ENCODE data around the gene TPPP.

TPPP gene

DNA sequence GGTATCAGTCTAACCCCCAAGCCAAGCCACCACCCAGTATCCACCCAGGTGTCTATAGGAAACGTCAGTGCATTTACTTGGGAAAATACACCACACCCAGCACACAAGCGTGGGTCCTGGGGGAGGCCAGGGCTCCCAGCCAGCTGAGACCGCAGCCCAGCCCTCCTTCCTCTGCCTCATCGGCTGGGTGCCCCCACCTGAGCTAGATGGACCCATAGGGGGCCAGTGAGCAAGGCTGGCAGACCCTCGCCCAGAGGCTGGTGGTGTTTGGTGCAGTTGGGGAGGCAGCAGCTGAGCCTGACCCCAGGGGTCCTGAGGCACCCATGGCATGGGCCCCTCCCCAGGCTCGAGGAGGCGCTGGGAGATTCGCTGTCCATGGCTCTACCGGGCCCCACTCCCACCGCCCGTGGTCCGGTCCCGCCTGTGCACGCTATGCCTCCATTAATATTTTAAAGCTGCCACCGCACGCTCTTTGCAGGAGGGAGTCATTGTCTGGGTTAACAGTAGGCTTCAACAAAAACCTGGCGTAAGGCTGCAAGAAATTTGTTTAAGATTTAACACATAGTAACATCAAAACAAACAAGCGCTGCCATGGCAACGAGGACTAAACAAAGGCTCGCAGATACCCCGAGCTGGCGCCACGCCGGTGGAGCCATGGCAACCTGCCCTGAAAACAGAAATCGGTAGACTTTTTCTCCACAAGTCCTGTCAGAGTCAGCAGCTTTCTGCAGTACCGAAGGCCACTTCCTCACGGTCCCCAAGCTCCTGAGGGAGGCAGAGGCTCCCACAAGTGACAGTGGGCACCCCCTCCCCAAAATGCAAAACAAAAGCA, 20.6 kb downstream of the TPPP start:
- H3K4me2 ChIP-seq (ENCODE audit: low read length) = no peak overlapping the region

DNA sequence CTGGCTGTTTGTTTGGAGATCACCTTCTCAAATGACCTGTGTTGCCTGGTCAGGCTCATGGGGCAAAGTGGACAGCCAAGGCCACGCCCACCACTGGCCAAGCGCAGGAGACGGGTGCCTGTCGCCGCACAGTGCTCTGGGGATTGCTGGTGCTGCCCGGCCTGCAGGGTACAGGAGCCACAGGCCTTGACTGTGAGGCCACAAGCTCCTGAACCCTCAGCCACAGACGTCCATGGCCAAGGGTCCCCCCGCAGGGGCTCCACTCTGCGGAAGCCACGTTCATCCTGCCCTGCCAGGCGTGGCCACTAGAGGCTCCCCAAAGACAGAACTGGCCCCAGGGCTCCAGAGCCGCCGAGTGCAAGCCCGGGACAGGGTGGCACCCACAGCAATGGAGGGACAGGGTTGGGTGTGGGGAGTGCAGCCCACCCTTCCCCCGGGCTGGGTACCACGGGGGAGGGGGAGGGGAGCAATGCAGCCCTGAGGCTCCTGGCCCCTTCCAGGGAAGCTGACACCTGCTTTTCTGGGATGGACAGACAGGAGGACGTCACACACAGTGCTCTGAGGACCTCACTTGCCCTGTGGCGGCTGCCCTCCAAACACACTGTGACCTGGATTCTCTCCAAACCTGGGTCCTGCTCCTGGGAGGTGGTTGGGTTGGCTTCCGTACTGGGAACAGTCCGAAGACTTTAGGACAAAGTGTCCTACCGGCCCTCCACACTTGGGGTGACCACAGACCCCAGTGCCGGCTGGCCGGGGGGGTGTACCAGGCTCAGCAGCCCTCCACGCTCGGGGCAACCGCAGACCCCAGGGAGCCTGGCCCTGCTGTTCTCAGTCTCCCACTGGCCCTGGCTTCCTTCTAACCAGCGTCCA, 21.5 kb downstream of the TPPP start:
- no peak overlapping the region for H3K9ac ChIP-seq (ENCODE audit: low read length)
- H3K27me3 ChIP-seq (ENCODE audit: low read depth, low read length) = peaks cover 14% of the 10 kb centered on the region
- H3K4me2 ChIP-seq (ENCODE audit: low read length) = peak overlapping the region; percentile 47
- no peak overlapping the region for H2AFZ ChIP-seq (ENCODE audit: low read depth, low read length)
- no peak for TF ChIP-seq EZH2phosphoT487 (IDR thresholded peaks at IDR 0.05; ENCODE audit: low read depth)
- TF ChIP-seq, protein P1, sequence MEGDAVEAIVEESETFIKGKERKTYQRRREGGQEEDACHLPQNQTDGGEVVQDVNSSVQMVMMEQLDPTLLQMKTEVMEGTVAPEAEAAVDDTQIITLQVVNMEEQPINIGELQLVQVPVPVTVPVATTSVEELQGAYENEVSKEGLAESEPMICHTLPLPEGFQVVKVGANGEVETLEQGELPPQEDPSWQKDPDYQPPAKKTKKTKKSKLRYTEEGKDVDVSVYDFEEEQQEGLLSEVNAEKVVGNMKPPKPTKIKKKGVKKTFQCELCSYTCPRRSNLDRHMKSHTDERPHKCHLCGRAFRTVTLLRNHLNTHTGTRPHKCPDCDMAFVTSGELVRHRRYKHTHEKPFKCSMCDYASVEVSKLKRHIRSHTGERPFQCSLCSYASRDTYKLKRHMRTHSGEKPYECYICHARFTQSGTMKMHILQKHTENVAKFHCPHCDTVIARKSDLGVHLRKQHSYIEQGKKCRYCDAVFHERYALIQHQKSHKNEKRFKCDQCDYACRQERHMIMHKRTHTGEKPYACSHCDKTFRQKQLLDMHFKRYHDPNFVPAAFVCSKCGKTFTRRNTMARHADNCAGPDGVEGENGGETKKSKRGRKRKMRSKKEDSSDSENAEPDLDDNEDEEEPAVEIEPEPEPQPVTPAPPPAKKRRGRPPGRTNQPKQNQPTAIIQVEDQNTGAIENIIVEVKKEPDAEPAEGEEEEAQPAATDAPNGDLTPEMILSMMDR (IDR thresholded peaks at IDR 0.05; ENCODE audit: low read depth, low read length) = peak; percentile 67
- H3K79me2 ChIP-seq (ENCODE audit: low read length) = no peaks in the 10 kb centered on the region
- H3K27ac ChIP-seq (ENCODE audit: low read length) = no peak overlapping the region
- no peak overlapping the region for H3K4me3 ChIP-seq (ENCODE audit: low read length)
- H3K36me3 ChIP-seq (replicated peaks; ENCODE audit: low read depth, low read length) = peaks cover 8% of the 10 kb centered on the region
- peaks cover 19% of the 10 kb centered on the region for H3K4me1 ChIP-seq (ENCODE audit: low read length)
- H4K20me1 ChIP-seq (ENCODE audit: insufficient read depth, low read length) = peaks cover 7% of the 10 kb centered on the region; the same call in 1 of the 2 replicates
- H3K9me3 ChIP-seq (ENCODE audit: insufficient read depth, low read length) = no peaks in the 10 kb centered on the region

More for the DNA sequence above, 20.6 kb downstream of the TPPP start:
- TF ChIP-seq, protein P1 (IDR thresholded peaks at IDR 0.05; ENCODE audit: low read depth, low read length) = no peak
- no peak for TF ChIP-seq EZH2phosphoT487 (IDR thresholded peaks at IDR 0.05; ENCODE audit: low read depth)
- H3K9ac ChIP-seq (ENCODE audit: low read length) = no peak overlapping the region
- H3K27ac ChIP-seq (ENCODE audit: low read length) = no peak overlapping the region
- H3K4me1 ChIP-seq (ENCODE audit: low read length) = peaks cover 19% of the 10 kb centered on the region
- H3K27me3 ChIP-seq (ENCODE audit: low read depth, low read length) = peaks cover 14% of the 10 kb centered on the region
- peaks cover 7% of the 10 kb centered on the region; the same call in 1 of the 2 replicates for H4K20me1 ChIP-seq (ENCODE audit: insufficient read depth, low read length)
- no peak overlapping the region for H3K4me3 ChIP-seq (ENCODE audit: low read length)
- H3K9me3 ChIP-seq (ENCODE audit: insufficient read depth, low read length) = no peaks in the 10 kb centered on the region
- H3K79me2 ChIP-seq (ENCODE audit: low read length) = no peaks in the 10 kb centered on the region
- peaks cover 5% of the 10 kb centered on the region for H3K36me3 ChIP-seq (replicated peaks; ENCODE audit: low read depth, low read length)
- H2AFZ ChIP-seq (ENCODE audit: low read depth, low read length) = no peak overlapping the region

DNA sequence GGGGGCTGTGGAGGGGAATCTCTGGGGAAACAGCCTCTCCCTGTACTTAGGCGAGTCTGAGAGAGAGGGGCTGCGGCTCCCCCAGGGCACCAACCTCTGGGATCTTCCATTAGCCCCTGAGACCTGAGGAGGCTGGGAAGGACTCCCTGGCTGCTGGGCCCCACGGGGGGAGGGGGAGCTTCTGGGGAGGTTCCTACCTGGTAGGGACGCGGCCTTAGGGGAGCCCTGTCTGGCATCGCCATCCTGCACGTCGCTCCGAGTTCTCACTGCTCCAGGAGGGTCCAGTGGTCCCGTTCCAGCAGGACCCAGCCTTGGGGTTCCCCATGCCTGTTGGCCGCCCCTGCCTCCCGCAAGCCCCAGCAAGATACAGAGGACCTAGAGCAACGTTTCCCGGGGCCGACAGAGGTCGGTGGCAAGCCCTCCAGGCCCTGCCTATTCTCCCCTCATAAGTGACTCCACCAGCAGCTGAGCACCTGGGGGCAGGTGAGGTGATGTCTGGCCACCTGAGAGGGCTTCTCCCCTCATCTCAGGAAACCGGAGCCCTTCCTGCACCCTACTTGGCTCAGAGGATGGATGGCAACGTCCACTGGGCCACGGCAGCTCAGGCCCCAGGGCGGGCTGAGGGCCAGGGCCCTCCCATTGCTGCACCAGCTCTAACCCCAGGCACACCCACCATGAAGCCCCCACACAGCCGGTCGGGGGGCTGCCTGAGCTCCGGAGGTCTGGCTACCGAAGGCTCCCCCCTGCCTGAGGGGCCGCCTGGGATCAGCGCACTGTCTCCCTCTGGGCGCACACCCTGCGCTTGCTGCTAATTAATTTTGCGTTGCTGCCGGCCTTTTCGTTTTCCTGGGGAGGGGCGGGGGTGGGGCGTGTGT, 22.5 kb downstream of the TPPP start:
- H4K20me1 ChIP-seq (ENCODE audit: insufficient read depth, low read length) = peaks cover 7% of the 10 kb centered on the region; the same call in 1 of the 2 replicates
- H3K27ac ChIP-seq (ENCODE audit: low read length) = no peak overlapping the region
- no peaks in the 10 kb centered on the region for H3K9me3 ChIP-seq (ENCODE audit: insufficient read depth, low read length)
- H3K79me2 ChIP-seq (ENCODE audit: low read length) = no peaks in the 10 kb centered on the region
- H3K36me3 ChIP-seq (replicated peaks; ENCODE audit: low read depth, low read length) = peaks cover 8% of the 10 kb centered on the region
- TF ChIP-seq, protein P1 (IDR thresholded peaks at IDR 0.05; ENCODE audit: low read depth, low read length) = no peak
- no peak for TF ChIP-seq EZH2phosphoT487 (IDR thresholded peaks at IDR 0.05; ENCODE audit: low read depth)
- H3K4me1 ChIP-seq (ENCODE audit: low read length) = peaks cover 19% of the 10 kb centered on the region
- H3K4me3 ChIP-seq (ENCODE audit: low read length) = no peak overlapping the region
- no peak overlapping the region for H3K4me2 ChIP-seq (ENCODE audit: low read length)
- no peak overlapping the region for H2AFZ ChIP-seq (ENCODE audit: low read depth, low read length)
- H3K9ac ChIP-seq (ENCODE audit: low read length) = no peak overlapping the region
- peaks cover 14% of the 10 kb centered on the region for H3K27me3 ChIP-seq (ENCODE audit: low read depth, low read length)

All from OCI-LY3 (cell line).